Renal pelvis (tissue), 4 donors: ENCODE data around the gene SERPINA5. TPM values are rescaled to one million over a fixed set of nuclear protein-coding genes. Genes with fewer than 3 reads are reported as not detected.
"Not testable (repeated sequence)": the region's sequence is repeated elsewhere in the genome, so short reads cannot be mapped to it uniquely, and the experiment has no call there.

ENCODE experiments used
- DNase-seq: peaks from one replicate; pipeline ENCODE4 v3.0.0-alpha.2; 2013
- polyA plus RNA-seq, 3 donors: library from polyadenylated mRNA; unstranded; fragments of 120-200 nt; gene quantifications; one replicate each; pipeline ENCODE4 v1.2.1, GENCODE V29; 2013; ENCODE audit not compliant: insufficient read length in 3 of 3

Gene SERPINA5
- polyA plus RNA-seq, 3 donors, result 9.2 to 12.8 (median 9.4) TPM

DNA sequence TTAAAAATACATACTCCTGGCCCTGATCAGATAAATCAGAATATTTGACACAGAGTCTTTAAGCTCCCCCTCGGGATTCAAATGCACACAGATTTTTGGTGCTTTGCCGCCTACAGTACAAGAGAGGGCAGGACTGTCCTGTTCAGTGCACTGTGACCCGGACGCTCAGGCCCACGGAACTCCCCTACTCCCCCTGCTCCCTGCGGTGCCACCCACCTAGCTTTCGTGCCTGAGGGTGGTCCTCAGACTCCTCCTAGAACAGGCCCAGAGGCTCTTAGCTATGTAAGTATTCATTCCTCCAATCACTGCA lies 17.2 kb downstream of the SERPINA5 start:
- DNase-seq, result no peak

DNA sequence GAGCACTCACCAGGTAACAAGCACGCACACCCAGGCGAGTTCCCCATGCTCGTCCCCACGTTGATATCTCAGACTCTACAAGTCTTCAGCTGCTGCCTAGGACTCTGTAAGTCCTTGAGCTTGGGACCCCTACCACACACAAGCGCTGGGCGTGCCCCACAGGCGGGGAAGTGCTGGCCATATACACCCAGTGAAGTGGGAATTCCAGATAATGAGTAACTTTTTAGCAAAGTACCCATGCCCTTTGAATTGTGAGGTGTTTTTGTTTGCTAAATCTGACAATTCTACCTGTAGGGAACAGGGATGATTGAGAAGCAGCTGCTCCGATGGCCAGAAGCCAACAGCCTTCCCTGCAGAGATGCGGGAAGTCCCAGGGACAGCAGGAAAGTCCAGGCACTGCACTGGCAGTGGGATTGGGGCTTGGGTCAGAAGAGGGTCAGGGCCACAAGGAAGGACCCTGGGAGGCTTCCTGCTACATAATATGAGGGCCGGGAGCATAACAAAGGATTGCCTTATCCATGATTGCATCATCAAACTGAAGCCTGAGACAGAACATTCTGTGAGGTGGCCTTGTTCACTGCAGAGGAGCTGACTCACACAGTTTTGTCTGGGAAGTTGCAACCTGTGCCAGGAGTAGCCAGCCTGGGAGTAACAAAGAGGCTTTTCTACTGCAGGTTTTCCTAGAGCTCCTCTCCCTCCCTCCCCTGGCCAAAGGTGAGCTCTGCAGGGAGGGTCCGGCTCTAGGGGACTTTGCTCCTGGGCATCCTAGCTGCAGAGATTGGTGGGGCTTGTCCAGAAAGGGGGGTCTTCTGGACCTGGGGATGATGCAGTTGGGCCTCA lies 17.8 kb downstream of the SERPINA5 start:
- no peak for DNase-seq

GRCh38 chr14:94599656-94600004 lies 18.4 kb downstream of the SERPINA5 start:
- no peak for DNase-seq

- DNase-seq, result no peak
Observed at GRCh38 chr14:94600148-94600545, 18.9 kb downstream of the SERPINA5 start.

DNA sequence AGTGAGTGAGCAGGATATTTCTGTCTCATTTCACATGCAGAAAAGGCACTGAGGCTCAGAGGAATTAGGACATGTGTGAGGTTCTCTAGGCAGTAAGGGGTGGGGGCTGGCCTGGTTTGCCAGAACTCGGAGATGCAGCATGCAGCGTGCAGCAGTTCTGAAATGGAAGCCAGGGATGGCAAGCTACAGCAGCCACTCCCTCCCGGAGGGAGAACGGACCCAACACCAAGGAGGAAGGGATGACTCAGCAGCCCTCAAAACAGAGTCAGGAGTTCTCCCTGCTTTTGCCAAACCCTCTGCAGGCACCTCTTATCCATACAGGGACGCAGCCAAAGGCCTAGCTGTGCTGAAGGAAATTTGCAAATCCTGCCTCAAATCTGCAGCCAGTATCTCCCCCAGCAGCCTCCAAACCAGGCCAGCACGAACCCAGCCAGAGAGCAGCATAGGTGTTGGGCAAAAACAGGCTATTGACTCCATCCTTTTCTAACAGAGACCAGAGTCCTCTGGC lies 20.7 kb downstream of the SERPINA5 start:
- no peak for DNase-seq

DNA sequence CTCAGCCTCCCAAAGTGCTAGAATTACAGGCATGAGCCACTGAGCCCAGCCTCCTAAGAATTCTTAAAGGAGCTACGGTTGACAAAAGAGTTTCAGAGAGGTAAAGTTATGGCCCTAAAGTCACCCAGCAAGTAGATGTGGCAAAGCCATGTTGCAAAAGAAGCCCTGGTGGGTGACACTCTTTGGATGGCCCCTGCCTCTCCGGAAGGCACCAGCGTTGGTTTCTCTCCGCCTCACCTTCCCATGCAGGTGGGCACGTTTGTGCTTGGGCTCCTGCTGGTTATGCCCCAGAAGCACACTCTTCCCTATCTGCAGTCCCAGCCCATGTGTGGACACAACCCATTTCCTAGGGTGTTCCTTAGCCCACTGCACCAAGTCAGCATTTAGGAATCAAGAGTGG lies 21.5 kb downstream of the SERPINA5 start:
- DNase-seq, result no peak

DNA sequence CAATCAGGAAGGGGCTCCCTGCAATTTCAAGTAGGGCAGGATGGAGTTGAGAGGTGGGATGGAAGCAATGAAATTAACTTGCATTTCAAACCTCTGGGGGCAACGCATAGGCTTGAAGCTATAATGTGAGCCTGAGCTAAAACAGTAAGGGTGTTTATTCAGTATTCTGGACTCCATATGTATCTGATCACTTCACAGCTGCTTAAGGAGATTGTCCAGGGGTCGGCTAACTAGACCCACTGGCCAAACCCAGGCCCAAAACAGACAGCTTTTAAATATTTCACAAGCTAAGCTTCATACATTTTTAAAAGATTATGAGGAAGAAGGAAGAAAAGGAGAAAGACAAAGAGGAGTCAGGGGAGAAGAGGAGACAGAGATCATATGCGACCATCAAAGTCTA lies 24.1 kb downstream of the SERPINA5 start:
- DNase-seq, result no peak

GRCh38 chr14:94608966-94609365 lies 27.7 kb downstream of the SERPINA5 start:
- DNase-seq, result not testable (repeated sequence)

GRCh38 chr14:94611179-94611578 lies 30.0 kb downstream of the SERPINA5 start:
- no peak for DNase-seq

DNA sequence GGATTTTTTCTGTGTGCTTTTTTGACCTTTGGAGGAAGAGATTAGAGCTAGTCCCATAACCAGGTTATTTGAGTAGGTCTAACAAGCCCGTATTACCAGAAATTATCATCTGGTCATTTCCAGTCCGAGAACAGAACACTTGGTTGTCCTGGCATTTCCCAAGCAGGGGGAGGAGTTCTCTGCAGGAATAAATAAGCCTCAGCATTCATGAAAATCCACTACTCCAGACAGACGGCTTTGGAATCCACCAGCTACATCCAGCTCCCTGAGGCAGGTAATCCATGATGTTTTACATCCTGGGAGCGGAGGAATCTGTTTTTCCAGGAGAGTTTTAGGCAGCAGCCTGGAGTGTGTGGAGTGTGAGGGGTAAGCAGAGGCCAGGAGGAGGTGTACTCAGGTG lies 30.9 kb downstream of the SERPINA5 start, which contains the start of gene SERPINA3:
Gene SERPINA3 (plus strand): TSS at position 218 of the 400 bp plus-strand sequence. CDS start 2,051 bp downstream, outside the sequence.
- DNase-seq, result no peak

DNA sequence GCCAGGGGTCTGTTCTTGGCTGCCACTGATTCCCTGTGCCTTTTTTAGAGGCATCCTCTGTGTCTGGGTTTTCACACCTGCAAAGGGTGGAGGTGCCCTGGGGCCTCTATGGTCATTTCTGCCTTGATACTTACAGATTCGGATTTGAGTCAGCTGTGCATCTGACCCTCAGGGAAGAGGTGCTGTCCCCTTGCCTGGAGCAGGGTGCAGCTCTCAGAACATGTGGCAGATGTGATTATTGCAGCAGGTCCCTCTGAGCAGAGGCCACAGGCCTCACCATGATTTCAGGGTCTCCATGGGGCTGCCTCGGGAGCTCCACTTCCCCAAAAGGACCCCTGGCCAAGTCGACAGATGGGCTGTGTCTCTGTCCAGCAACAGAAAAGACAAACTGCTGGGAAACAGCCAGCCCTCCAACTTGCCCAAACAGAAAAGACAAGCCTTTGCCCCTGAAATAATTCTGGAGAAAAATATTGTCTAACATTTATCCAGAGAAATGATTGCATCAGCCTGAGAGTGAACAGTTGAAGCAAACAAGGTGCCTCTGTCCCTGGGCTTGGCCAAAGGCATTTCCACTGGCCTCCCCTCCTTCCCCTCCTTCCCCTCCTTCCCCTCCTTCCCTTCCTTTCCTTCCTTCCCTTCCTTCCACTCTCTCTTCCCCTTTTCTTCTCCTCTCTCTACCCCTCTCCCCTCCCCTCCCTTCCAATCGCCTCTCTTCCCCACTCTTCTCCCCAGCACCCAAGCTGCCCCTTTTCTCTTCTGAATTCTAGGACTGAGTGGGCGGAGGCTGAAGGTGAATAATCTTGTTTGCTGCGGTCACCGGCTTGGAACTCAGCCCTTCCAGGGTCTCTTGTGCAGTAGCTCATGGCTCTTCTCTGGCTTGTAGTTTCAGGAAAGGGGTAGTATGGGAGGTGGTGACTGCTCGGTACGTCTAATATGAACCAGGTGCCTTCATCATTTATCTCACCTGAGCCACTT lies 31.6 kb downstream of the SERPINA5 start:
- no peak for DNase-seq

DNA sequence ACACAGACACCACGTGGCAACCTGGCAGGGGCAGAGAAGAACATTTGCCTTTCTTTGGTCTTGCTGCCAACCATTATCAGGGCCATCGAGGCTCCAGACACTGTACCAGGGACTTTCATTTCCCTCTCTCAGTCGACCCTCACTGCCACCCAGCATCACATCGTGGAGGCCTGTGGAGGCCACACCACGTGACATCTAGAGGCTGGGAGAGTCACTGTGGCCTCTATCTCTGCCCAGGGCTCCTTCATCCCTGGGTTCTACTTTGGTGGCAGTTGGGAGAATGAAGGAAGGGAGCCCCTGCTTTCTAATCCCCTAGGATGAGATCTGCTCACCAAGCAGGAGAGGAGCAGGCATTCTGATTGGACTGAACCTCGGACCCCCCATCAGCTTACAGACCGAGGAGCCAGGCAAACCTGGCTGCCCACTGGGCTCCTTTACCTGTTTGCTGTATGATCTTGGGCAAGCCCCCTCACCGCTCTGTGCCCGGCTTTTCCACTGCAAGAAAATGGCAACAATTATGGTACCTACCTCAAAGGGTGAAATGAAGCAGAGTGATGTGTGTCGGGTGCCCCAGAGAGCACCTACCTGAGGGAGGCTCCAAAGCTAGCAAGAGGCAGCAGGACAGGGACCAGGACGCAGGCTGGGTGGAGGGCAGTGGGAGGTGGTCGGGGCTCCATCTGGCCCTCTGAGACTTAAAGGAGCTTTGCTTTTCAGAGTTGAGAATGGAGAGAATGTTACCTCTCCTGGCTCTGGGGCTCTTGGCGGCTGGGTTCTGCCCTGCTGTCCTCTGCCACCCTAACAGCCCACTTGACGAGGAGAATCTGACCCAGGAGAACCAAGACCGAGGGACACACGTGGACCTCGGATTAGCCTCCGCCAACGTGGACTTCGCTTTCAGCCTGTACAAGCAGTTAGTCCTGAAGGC lies 32.8 kb downstream of the SERPINA5 start:
- no peak for DNase-seq

GRCh38 chr14:94614802-94615201 lies 33.6 kb downstream of the SERPINA5 start:
- no peak for DNase-seq

- no peak for DNase-seq
Observed at GRCh38 chr14:94615254-94615653, 34.0 kb downstream of the SERPINA5 start.

DNA sequence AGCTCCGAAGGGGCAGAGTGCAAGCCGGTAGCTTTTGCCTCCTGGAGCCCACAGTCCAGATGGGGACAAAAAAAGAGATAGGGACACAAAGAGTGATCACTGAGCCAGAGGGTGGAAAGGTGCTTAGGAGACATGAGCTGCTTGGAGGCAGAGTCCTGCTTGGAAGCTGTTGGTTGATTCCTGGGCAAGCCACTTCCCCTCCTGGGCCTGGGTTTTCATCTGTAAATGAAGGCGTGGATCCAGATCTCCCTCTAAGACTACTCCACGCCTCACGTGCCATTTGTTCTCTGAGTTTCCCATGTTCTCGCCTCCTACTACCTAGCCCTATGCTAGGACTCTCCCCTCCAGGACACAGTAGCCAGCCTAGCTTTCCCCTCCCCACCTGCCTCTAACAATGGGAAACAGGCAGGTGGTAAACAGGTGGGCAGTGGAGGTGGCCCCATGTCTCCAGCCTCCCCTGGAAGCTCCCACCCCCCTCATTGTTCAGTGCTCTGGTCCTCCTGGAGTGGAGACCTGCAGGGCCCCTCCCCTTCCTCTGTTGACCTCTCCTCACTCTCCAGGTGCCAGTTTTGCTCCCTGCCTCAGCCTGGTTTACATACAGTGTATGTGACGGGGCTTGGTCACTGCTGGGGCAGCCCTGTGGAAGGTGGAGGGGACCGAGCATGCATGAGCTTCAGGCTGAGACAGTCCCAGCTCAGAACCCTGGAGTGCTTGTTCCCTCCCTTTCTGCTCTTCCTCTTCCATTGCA lies 34.8 kb downstream of the SERPINA5 start:
- no peak for DNase-seq

DNA sequence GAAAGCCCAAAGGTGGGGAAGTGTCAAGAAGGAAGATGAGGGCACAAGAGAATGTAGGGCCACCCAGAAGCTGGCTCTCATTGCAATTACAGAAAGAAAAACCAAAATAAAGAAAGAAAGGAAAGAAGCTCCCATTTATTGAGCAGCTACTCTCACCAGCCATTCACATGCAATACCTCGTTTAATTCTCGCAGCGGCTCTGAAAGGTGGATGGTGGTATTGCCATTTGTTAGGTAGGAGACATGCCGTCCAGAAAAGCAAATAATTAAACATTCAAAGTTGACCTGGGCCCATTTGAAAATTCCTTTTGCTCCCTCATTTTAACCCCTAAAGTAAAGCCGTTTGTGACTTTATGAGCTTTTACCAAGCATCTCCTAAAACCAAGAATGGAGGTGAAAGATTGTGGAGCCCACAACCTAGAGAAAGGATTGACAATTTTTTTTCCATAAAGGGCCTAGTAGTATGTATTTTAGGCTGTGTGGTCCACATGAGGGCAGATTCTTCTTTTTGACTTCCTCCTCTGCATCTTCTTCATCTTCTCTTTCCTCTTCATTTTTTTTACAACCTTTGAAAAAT lies 36.2 kb downstream of the SERPINA5 start:
- DNase-seq, result no peak

- no peak for DNase-seq
Observed at GRCh38 chr14:94617988-94618822, 37.0 kb downstream of the SERPINA5 start.

DNA sequence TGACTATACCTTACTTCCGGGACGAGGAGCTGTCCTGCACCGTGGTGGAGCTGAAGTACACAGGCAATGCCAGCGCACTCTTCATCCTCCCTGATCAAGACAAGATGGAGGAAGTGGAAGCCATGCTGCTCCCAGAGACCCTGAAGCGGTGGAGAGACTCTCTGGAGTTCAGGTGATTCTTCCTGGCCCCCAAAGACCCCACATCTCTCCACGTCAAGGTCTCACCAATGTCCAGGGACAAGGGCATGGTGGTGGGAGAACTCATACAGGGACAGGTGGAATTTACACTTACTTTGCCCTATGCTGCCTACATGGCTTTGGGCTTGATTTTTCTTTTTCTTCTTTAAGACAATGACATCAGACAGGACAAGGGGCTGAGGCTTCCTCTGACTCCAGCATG lies 38.1 kb downstream of the SERPINA5 start:
- no peak for DNase-seq

DNA sequence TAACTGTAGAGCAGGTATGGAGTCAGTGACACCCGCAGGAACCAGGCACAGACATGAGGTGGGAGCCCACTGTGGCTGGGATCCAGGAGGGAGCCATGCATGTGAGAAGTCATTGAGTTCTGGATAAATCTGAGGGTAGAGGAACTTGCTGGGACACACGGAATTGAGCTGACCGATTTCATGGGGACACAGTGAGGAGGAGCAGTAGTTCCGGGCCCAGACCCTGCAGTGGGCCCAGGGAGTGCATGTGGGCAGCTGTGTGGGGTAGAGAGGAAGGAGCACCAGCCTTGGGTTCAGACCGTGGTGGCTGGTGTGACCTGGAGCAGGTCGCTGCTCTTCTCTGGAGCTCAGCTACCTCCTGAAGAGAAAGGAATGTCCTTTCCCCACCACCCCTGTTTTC lies 39.4 kb downstream of the SERPINA5 start:
- DNase-seq, result no peak
